H1 (cell line): ENCODE data around the gene IFNL1. TPM values are rescaled to one million over a fixed set of nuclear protein-coding genes. Genes with fewer than 3 reads are reported as not detected.

Source experiments
- CTCF ChIA-PET: fragments of 300-600 bp; sonication (Branson Sonifier 250); formaldehyde crosslinking; loops from one replicate; lab custom pipeline; 2021; ENCODE audit not compliant: partially characterized antibody; lab: Charles Lee
- POLR2A ChIA-PET: fragments of 300-600 bp; sonication (Branson Sonifier 250); formaldehyde crosslinking; loops from one replicate; lab custom pipeline; 2021; ENCODE audit warnings: inconsistent platforms; ENCODE audit not compliant: partially characterized antibody; lab: Charles Lee
- DNase-seq, 2 experiments: peaks; one replicate each; pipeline versions ENCODE4 v3.0.0 to v3.0.0-alpha.2; 2010 to 2022; ENCODE audit warnings: low spot score in 2 of 2, low read depth in 1 of 2, mixed read lengths in 1 of 2
- FAIRE-seq: peaks from 2 replicates; lab custom pipeline; 2011; peaks lifted over from hg19 to GRCh38; lab: Jason Lieb, UNC
- H2AFZ ChIP-seq: 2 replicates; pipeline ENCODE4 v1.8.1; 2012; ENCODE audit warnings: low read length, inconsistent platforms
- H2AK5ac ChIP-seq: 2 replicates; pipeline ENCODE4 v1.6.1; 2013; ENCODE audit warnings: low read depth, low read length
- H2BK120ac ChIP-seq: replicated peaks from 2 replicates; pipeline ENCODE3; 2013; ENCODE audit warnings: low read depth, low read length, inconsistent platforms
- H2BK12ac ChIP-seq: 2 replicates; pipeline ENCODE4 v1.6.1; 2013; ENCODE audit warnings: low read depth, low read length
- H2BK15ac ChIP-seq: 2 replicates; pipeline ENCODE4 v1.6.1; 2013; ENCODE audit warnings: low read length
- H2BK20ac ChIP-seq: 2 replicates; pipeline ENCODE4 v1.6.1; 2013; ENCODE audit warnings: low read length
- H2BK5ac ChIP-seq: 2 replicates; pipeline ENCODE4 v1.6.1; 2013; ENCODE audit warnings: low read depth, low read length
- H3K14ac ChIP-seq: 2 replicates; pipeline ENCODE4 v1.6.1; 2013; ENCODE audit warnings: inconsistent platforms; ENCODE audit not compliant: insufficient read length
- H3K18ac ChIP-seq: 2 replicates; pipeline ENCODE4 v1.6.1; 2013; ENCODE audit warnings: low read length; ENCODE audit errors: extremely low read depth
- H3K23ac ChIP-seq: 2 replicates; pipeline ENCODE4 v1.6.1; 2013; ENCODE audit warnings: inconsistent platforms; ENCODE audit not compliant: insufficient read length
- H3K23me2 ChIP-seq: 2 replicates; pipeline ENCODE4 v1.6.1; 2013; ENCODE audit warnings: low read depth, low read length
- H3K27ac ChIP-seq: 2 replicates; pipeline ENCODE4 v1.6.1; 2011; ENCODE audit warnings: low read depth, low read length, inconsistent platforms
- H3K27me3 ChIP-seq, 4 experiments: replicated peaks in 1 of 4; 1 replicate in 1 of 4; 2 replicates in 3 of 4; pipeline versions ENCODE4 v1.6.1 to v1.8.1; 2011 to 2013; ENCODE audit warnings: low read length in 3 of 4, mild to moderate bottlenecking in 3 of 4, inconsistent platforms in 2 of 4, mixed read lengths in 2 of 4, moderate library complexity in 1 of 4; ENCODE audit not compliant: control insufficient read depth in 3 of 4, insufficient read depth in 3 of 4; ENCODE audit errors: extremely low read depth in 1 of 4
- H3K36me3 ChIP-seq, 4 experiments: 2 replicates each; pipeline versions ENCODE4 v1.6.1 to v1.8.1; 2011 to 2013; ENCODE audit warnings: mild to moderate bottlenecking in 4 of 4, low read length in 3 of 4, moderate library complexity in 2 of 4, control low read depth in 1 of 4, inconsistent platforms in 1 of 4; ENCODE audit not compliant: insufficient read depth in 4 of 4, control insufficient read depth in 2 of 4
- H3K4ac ChIP-seq: replicated peaks from 2 replicates; pipeline ENCODE3; 2013; ENCODE audit warnings: low read length, low read depth, mixed read lengths, inconsistent platforms; ENCODE audit not compliant: insufficient read length
- H3K4me1 ChIP-seq, 4 experiments: replicated peaks in 1 of 4; 1 replicate in 1 of 4; 2 replicates in 3 of 4; pipeline versions ENCODE4 v1.6.1 to v1.8.1; 2011 to 2013; ENCODE audit warnings: low read length in 3 of 4, inconsistent platforms in 2 of 4, mixed read lengths in 1 of 4; ENCODE audit not compliant: insufficient read depth in 4 of 4, control insufficient read depth in 3 of 4
- H3K4me2 ChIP-seq, 2 experiments: 2 replicates each; pipeline versions ENCODE4 v1.6.1 to v1.8.1; 2011 to 2013; ENCODE audit warnings: low read depth in 2 of 2, low read length in 2 of 2, control low read depth in 1 of 2, inconsistent platforms in 1 of 2, mild to moderate bottlenecking in 1 of 2; ENCODE audit not compliant: insufficient read depth in 1 of 2
- H3K4me3 ChIP-seq, 4 experiments: fragments of 200-600, 300-600 bp in 1 of 4; sonication (generic), shearing (Covaris generic), sonication (Bioruptor Twin) in 1 of 4; 2 replicates each; pipeline versions ENCODE4 v1.5.1 to v1.8.1; 2011 to 2016; ENCODE audit warnings: low read length in 4 of 4, low read depth in 3 of 4, control low read depth in 2 of 4, inconsistent platforms in 2 of 4, mild to moderate bottlenecking in 2 of 4, mixed read lengths in 1 of 4, moderate library complexity in 1 of 4; ENCODE audit not compliant: insufficient read depth in 2 of 4; ENCODE audit errors: extremely low read depth in 1 of 4
- H3K56ac ChIP-seq: replicated peaks from 2 replicates; pipeline ENCODE3; 2013; ENCODE audit warnings: low read depth, mild to moderate bottlenecking, mixed read lengths, low read length, inconsistent platforms; ENCODE audit not compliant: insufficient read length
- H3K79me1 ChIP-seq: 2 replicates; pipeline ENCODE4 v1.6.1; 2013; ENCODE audit warnings: low read depth, low read length, control low read depth
- H3K79me2 ChIP-seq, 2 experiments: 2 replicates each; pipeline versions ENCODE4 v1.6.1 to v1.8.1; 2012 to 2013; ENCODE audit warnings: low read length in 2 of 2, mild to moderate bottlenecking in 2 of 2, inconsistent platforms in 1 of 2; ENCODE audit not compliant: insufficient read depth in 2 of 2, control insufficient read depth in 1 of 2
- H3K9ac ChIP-seq, 4 experiments: replicated peaks in 1 of 4; 1 replicate in 1 of 4; 2 replicates in 3 of 4; pipeline versions ENCODE4 v1.6.1 to v1.8.1; 2011 to 2013; ENCODE audit warnings: low read depth in 3 of 4, low read length in 3 of 4, control low read depth in 2 of 4, mild to moderate bottlenecking in 2 of 4, moderate library complexity in 2 of 4, inconsistent platforms in 1 of 4; ENCODE audit errors: extremely low read depth in 1 of 4
- H3K9me3 ChIP-seq, 2 experiments: 2 replicates each; pipeline versions ENCODE4 v1.6.1 to v1.8.1; 2012 to 2013; ENCODE audit warnings: mild to moderate bottlenecking in 2 of 2, moderate library complexity in 2 of 2, control low read depth in 1 of 2, inconsistent platforms in 1 of 2, low read depth in 1 of 2, low read length in 1 of 2, mixed read lengths in 1 of 2; ENCODE audit not compliant: insufficient read depth in 2 of 2
- H4K20me1 ChIP-seq, 2 experiments: replicated peaks in 1 of 2; 2 replicates each; pipeline versions ENCODE3 to v1.8.1; 2011 to 2013; ENCODE audit warnings: inconsistent platforms in 2 of 2, low read length in 2 of 2, mild to moderate bottlenecking in 1 of 2; ENCODE audit not compliant: insufficient read depth in 2 of 2, control insufficient read depth in 1 of 2
- H4K5ac ChIP-seq: 2 replicates; pipeline ENCODE4 v1.6.1; 2013; ENCODE audit warnings: low read length, low read depth, mixed read lengths, inconsistent platforms; ENCODE audit not compliant: insufficient read length
- H4K8ac ChIP-seq: 2 replicates; pipeline ENCODE4 v1.8.0; 2013; ENCODE audit warnings: mild to moderate bottlenecking, moderate library complexity, low read length, inconsistent platforms; ENCODE audit not compliant: insufficient read depth; ENCODE audit errors: extremely low read depth
- H4K91ac ChIP-seq: replicated peaks from 2 replicates; pipeline ENCODE3; 2013; ENCODE audit warnings: low read length, mixed read lengths, inconsistent platforms; ENCODE audit not compliant: insufficient read length
- CHD1 ChIP-seq: IDR thresholded peaks from 2 replicates; pipeline ENCODE4 v1.6.1; 2012; ENCODE audit warnings: low read depth, low read length, improper control_type of control experiment
- CHD2 ChIP-seq: IDR thresholded peaks from 2 replicates; pipeline ENCODE4 v1.6.1; 2012; ENCODE audit warnings: low read length, improper control_type of control experiment
- MAFK ChIP-seq: IDR thresholded peaks from 2 replicates; pipeline ENCODE4 v1.6.1; 2012; ENCODE audit warnings: low read depth, mild to moderate bottlenecking, improper control_type of control experiment, low read length
- NRF1 ChIP-seq: IDR thresholded peaks from 2 replicates; pipeline ENCODE4 v1.6.1; 2011; ENCODE audit warnings: mild to moderate bottlenecking, low read depth, low read length, improper control_type of control experiment
- SP1 ChIP-seq: IDR thresholded peaks from 2 replicates; pipeline ENCODE4 v1.6.1; 2011; ENCODE audit warnings: low read depth, low read length
- SP2 ChIP-seq: IDR thresholded peaks from 2 replicates; pipeline ENCODE4 v1.6.1; 2012; ENCODE audit warnings: mild to moderate bottlenecking, low read length, inconsistent platforms
- WGBS, 2 experiments: shearing (Covaris generic) in 1 of 2; methylation state at CpG; one replicate each; pipeline versions ENCODE4 v1.1.6 to v1.1.7; 2013 to 2015; ENCODE audit warnings: low lambda C conversion rate in 2 of 2, mixed read lengths in 2 of 2, inconsistent platforms in 1 of 2, low coverage in 1 of 2, missing lambda C conversion rate in 1 of 2; ENCODE audit not compliant: insufficient replicate concordance in 2 of 2, insufficient coverage in 1 of 2, insufficient read length in 1 of 2; ENCODE audit errors: extremely low coverage in 1 of 2, missing lambda C conversion rate in 1 of 2; 5-methylcytosine and 5-hydroxymethylcytosine counted together
- polyA plus RNA-seq, 7 experiments: library from polyadenylated mRNA; depleted of rRNA in 3 of 7; stranded (reverse) in 5 of 7; unstranded in 2 of 7; fragments of >200 nt in 5 of 7; fragments of 200-250 nt in 2 of 7; gene quantifications; 1 replicate in 5 of 7; 2 replicates in 1 of 7; 4 replicates in 1 of 7; pipeline versions ENCODE4 v1.2.1 to v1.2.3, GENCODE V29; 2011 to 2013; ENCODE audit warnings: missing spikeins in 2 of 7, mixed read lengths in 2 of 7
- total RNA-seq: library from RNA; stranded (reverse); fragmentation: NEBNext Ultra II Directional; extraction: Animal tissue kit (Norgen Biotek cat#: 25700); gene quantifications from 2 replicates; pipeline ENCODE4 v1.2.1, GENCODE V29; 2021

IFNL1 gene
- total and polyA plus RNA-seq, 2 of the 8 experiments (the other 6 are each of a cell fraction or from before 2014, with no cell fraction given), result not detected

- H2BK120ac ChIP-seq, result no peak overlapping the region
- FAIRE-seq (peak; percentile 81), DNase-seq (no peak)
- H3K23ac ChIP-seq, result no peak overlapping the region
- no peaks in the 10 kb centered on the region for H4K20me1 ChIP-seq
- POLR2A ChIA-PET, result interaction anchor here (0.6 to 1.5 kb wide), 9 partner anchors 9 to 125 kb away, joined by 3 to 5 read pairs (median 3); partner anchors contain the start of genes LRFN1 and RPS16
- CTCF ChIA-PET, result interaction anchor here (0.6 to 2.2 kb wide), 13 partner anchors 12 to 351 kb away, joined by 3 to 11 read pairs (median 4); no protein-coding TSS in a partner anchor
- H3K4me2 ChIP-seq, result peak overlapping the region; percentile 11 to 45; a peak in 2 of 4 replicates
- no peak overlapping the region for H2AFZ ChIP-seq
- H3K4me3 ChIP-seq, result peak overlapping the region in 1 of 4 experiments; percentile 17; a peak in 1 of 8 replicates
- 72% methylated on average over 10 of the region's 11 CpGs; no CpG with 5 or more reads in 1 of the 2 experiments for WGBS, 2 experiments
- peaks cover 12% of the 10 kb centered on the region; the same call in 1 of the 2 replicates for H3K23me2 ChIP-seq
- H4K5ac ChIP-seq, result no peak overlapping the region
- H2BK15ac ChIP-seq, result peak overlapping the region; percentile 72; the same call in 1 of the 2 replicates
- no peak overlapping the region for H3K27ac ChIP-seq
- no peak overlapping the region for H3K14ac ChIP-seq
- H3K79me2 ChIP-seq, result no peaks in the 10 kb centered on the region
- no peaks in the 10 kb centered on the region for H3K79me1 ChIP-seq
- H3K27me3 ChIP-seq, result peaks cover 0 to 23% (median 9%) of the 10 kb centered on the region in 4 experiments; a peak in 3 of 7 replicates
- no peak overlapping the region for H4K91ac ChIP-seq
- H4K8ac ChIP-seq, result no peak overlapping the region
- peak overlapping the region; percentile 87; the same call in 1 of the 2 replicates for H2BK12ac ChIP-seq
- no peak overlapping the region for H3K56ac ChIP-seq
- no peak overlapping the region for H3K9ac ChIP-seq
- H3K36me3 ChIP-seq, result peaks cover 0 to 15% (median 1%) of the 10 kb centered on the region in 4 experiments; a peak in 3 of 8 replicates
- H3K4me1 ChIP-seq, result peaks cover 0 to 6% (median under 1%) of the 10 kb centered on the region in 4 experiments; a peak in 4 of 7 replicates
- H2BK5ac ChIP-seq, result 0 out of 2 replicates have a peak overlapping the region, but pooled peaks have one; percentile 35
- no peak overlapping the region for H2BK20ac ChIP-seq
- H3K9me3 ChIP-seq, result no peaks in the 10 kb centered on the region
- H3K4ac ChIP-seq, result no peak overlapping the region
- peak overlapping the region; percentile 57; the same call in 1 of the 2 replicates for H3K18ac ChIP-seq
- H2AK5ac ChIP-seq, result 0 out of 2 replicates have a peak overlapping the region, but pooled peaks have one; percentile 26
- TF ChIP-seq SP2, result peak; percentile 11; the same call in 1 of the 2 replicates
- TF ChIP-seq MAFK, result no peak
- TF ChIP-seq SP1, result peak; percentile 92
- TF ChIP-seq CHD1, result no peak
- TF ChIP-seq CHD2, result peak; percentile 60; the same call in 1 of the 2 replicates
- TF ChIP-seq NRF1, result no peak
Measured at GRCh38 chr19:39310558-39311311, 14.5 kb downstream of the IFNL1 start.
